K562 (cell line): ENCODE data around the gene PYROXD2.

Experiments
- BDP1 ChIP-seq: IDR thresholded peaks from 3 replicates; pipeline ENCODE4 v1.6.1; 2011; ENCODE audit not compliant: insufficient read length, insufficient read depth
- E2F4 ChIP-seq: sonication (generic); formaldehyde crosslinking; IDR thresholded peaks from 2 replicates; pipeline ENCODE4 v1.8.0; 2022; ENCODE audit warnings: mild to moderate bottlenecking, low read depth, missing genetic modification reagents
- HDAC2 ChIP-seq: fragments of 450-650 bp; IDR thresholded peaks from 2 replicates; pipeline ENCODE4 v1.6.1; 2016; ENCODE audit warnings: mild to moderate bottlenecking
- JUNB ChIP-seq: fragments of 450-650 bp; formaldehyde crosslinking; conservative IDR thresholded peaks from 2 replicates; pipeline ENCODE4 v1.4.0; 2020; ENCODE audit warnings: mild to moderate bottlenecking
- POLR2A ChIP-seq: fragments of 450-650 bp; conservative IDR thresholded peaks from 2 replicates; pipeline ENCODE4 v1.6.1; 2016
- SIN3A ChIP-seq, 2 experiments: fragments of 150-350 bp in 1 of 2; IDR thresholded peaks; 2 replicates each; pipeline ENCODE4 v1.6.1; 2011 to 2016; ENCODE audit warnings: borderline replicate concordance in 2 of 2, low read depth in 2 of 2, low read length in 2 of 2, mild to moderate bottlenecking in 2 of 2, moderate library complexity in 2 of 2; ENCODE audit not compliant: control insufficient read depth in 1 of 2
- SMAD3 ChIP-seq: fragments of 450-650 bp; formaldehyde crosslinking; conservative IDR thresholded peaks from 2 replicates; pipeline ENCODE4 v1.4.0; 2020; ENCODE audit warnings: mild to moderate bottlenecking
- TEAD4 ChIP-seq, 2 experiments: sonication (generic) in 1 of 2; formaldehyde crosslinking in 1 of 2; IDR thresholded peaks; 2 replicates each; pipeline versions ENCODE4 v1.6.1 to v1.8.0; 2012 to 2022; ENCODE audit warnings: borderline replicate concordance in 1 of 2, inconsistent platforms in 1 of 2, low read length in 1 of 2, mild to moderate bottlenecking in 1 of 2, missing genetic modification reagents in 1 of 2
- ZNF780A ChIP-seq: fragments of 250-450 bp; sonication (Bioruptor Pico); IDR thresholded peaks from 2 replicates; pipeline ENCODE4 v1.5.0; 2021; ENCODE audit warnings: mild to moderate bottlenecking

- TF ChIP-seq HDAC2 = no peak
- TF ChIP-seq POLR2A = no peak
- TF ChIP-seq BDP1 = no peak
- no peak for TF ChIP-seq SIN3A (IDR thresholded peaks at IDR 0.05; ENCODE audit: borderline replicate concordance in 2 of 2, control insufficient read depth in 1 of 2, low read depth in 2 of 2, low read length in 2 of 2)
- TF ChIP-seq ZNF780A (CRISPR knock-in tag) = no peak
- no peak for TF ChIP-seq E2F4 (CRISPR knock-in tag)
- TF ChIP-seq SMAD3 (CRISPR knock-in tag) = no peak
- no peak for TF ChIP-seq TEAD4 (IDR thresholded peaks at IDR 0.05; ENCODE audit: low read length)
- TF ChIP-seq TEAD4 (CRISPR knock-in tag; IDR thresholded peaks at IDR 0.05; ENCODE audit: borderline replicate concordance) = no peak
- TF ChIP-seq JUNB = no peak
Observed at GRCh38 chr10:98369801-98370200, 45.2 kb downstream of the PYROXD2 start.
